Measurements from ENCODE around the gene KRTAP10-2. TPM values are rescaled to one million over a fixed set of nuclear protein-coding genes. Genes with fewer than 3 reads are reported as not detected.

Gene KRTAP10-2
- total RNA-seq, 1 donor from 2014 or later: not detected

DNA sequence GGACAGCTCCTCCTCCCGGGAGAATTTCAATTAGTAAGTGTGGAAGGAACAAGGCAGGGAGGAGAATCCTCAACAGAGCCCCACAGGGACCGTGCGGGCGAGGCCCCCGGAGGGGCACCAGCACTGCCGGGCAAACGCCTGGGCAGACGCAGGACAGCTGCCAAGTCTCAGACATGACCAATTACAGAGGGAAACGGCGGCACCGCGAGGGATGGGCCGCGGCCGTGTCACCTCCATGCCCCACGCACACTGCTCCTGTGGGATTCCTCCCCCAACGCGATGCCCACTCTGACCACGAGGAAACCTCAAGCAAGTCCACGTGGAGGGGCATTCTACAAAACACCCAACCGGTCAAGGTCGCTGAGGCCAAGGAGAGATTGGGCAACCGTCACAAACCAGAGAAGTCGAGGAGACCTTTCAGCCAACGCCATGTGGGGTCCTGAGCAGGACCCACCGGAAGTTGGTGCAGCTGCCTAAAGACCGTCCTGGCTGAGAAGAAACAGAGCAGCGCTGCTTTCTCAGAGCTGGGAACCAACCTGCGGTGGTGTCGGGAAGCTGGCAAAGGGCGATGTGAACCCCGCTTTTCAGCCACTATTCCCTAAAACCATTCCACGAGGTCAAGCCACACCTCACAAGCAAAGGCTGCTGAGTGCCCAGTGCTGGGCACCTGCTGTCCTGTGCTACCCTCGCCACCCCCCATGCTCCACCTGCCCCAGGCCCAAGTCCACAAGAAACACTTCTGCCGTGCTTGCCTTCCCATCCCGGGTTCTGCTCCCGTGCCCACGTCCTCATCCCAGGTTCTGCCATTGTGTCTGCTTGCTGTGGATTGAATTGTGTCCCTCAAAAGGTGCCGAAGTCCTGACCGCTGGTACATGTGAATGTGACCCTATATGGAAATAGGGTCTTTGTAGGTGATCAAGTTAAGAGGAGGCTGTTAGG, 20.8 kb upstream of the KRTAP10-2 start:
- H3K4me1 Mint-ChIP-seq (ENCODE audit: unreplicated experiment): peaks cover 4% of the 10 kb centered on the region
- no peak overlapping the region for H3K27ac Mint-ChIP-seq (ENCODE audit: unreplicated experiment)
- no peak for DNase-seq (ENCODE audit: low spot score)
- peaks cover 12% of the 10 kb centered on the region for H3K27me3 Mint-ChIP-seq (ENCODE audit: unreplicated experiment)
- TF ChIP-seq, protein P1, sequence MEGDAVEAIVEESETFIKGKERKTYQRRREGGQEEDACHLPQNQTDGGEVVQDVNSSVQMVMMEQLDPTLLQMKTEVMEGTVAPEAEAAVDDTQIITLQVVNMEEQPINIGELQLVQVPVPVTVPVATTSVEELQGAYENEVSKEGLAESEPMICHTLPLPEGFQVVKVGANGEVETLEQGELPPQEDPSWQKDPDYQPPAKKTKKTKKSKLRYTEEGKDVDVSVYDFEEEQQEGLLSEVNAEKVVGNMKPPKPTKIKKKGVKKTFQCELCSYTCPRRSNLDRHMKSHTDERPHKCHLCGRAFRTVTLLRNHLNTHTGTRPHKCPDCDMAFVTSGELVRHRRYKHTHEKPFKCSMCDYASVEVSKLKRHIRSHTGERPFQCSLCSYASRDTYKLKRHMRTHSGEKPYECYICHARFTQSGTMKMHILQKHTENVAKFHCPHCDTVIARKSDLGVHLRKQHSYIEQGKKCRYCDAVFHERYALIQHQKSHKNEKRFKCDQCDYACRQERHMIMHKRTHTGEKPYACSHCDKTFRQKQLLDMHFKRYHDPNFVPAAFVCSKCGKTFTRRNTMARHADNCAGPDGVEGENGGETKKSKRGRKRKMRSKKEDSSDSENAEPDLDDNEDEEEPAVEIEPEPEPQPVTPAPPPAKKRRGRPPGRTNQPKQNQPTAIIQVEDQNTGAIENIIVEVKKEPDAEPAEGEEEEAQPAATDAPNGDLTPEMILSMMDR (IDR thresholded peaks at IDR 0.05; ENCODE audit: unreplicated experiment): no peak
- H3K36me3 Mint-ChIP-seq (ENCODE audit: low read depth, unreplicated experiment): peaks cover 10% of the 10 kb centered on the region
- H3K4me3 Mint-ChIP-seq (ENCODE audit: unreplicated experiment): no peak overlapping the region
- H3K9me3 Mint-ChIP-seq (ENCODE audit: unreplicated experiment): no peaks in the 10 kb centered on the region

DNA sequence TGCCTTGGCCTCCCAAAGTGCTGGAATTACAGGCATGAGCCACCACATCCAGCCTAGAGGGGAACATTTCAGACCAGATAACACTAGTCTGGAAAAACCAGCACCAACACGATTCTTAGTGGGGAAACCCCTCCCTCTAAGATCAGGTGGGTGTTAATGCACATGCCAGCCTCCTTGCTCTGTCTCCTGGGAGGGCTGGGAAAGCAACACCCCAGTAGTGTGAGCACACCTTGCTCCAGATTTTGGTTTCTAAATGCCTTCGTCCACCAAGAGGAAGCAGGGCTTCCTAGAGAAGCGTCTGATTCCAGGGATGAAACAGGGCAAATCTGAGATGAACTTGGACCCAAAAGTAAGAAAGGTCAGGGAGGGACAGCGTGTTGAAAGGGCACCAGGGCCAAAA, 20.0 kb upstream of the KRTAP10-2 start:
- H3K4me1 Mint-ChIP-seq (ENCODE audit: unreplicated experiment): peaks cover 4% of the 10 kb centered on the region
- H3K27ac Mint-ChIP-seq (ENCODE audit: unreplicated experiment): no peak overlapping the region
- DNase-seq (ENCODE audit: low spot score): no peak
- H3K4me3 Mint-ChIP-seq (ENCODE audit: unreplicated experiment): no peak overlapping the region
- H3K9me3 Mint-ChIP-seq (ENCODE audit: unreplicated experiment): no peaks in the 10 kb centered on the region
- peaks cover 12% of the 10 kb centered on the region for H3K27me3 Mint-ChIP-seq (ENCODE audit: unreplicated experiment)
- H3K36me3 Mint-ChIP-seq (ENCODE audit: low read depth, unreplicated experiment): peaks cover 10% of the 10 kb centered on the region
- TF ChIP-seq, protein P1 (IDR thresholded peaks at IDR 0.05; ENCODE audit: unreplicated experiment): no peak

DNA sequence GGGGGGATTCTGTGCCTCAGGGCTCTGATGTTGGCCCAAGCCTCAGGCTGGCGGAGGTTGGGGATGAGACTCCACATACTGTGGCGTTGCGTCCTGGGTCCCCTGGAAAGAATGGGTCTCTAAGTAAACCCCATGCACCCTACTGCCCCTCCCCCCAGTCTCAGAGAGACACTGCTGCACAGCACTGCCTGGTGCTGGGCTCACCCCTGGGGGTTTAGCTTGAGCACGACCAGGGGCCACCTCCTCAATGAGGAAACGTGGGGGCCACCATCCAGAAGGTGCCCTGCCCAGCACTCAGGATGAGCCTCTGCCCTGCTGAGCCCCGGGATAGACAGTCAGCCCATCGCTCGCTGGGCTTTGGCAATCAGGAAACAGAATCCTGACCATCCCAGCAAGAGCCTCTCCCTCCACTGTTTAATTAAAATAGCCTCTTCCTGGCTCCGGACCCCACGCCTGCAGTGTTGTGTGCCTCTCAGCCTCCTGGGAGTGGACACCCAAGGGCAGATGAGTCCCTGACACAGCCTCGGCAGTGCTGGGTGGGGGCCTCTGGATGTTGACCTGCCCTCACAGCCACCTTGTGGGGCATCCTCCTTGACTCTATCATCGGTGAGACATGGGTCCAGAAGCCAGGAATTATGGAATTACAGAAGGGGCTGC, 18.7 kb upstream of the KRTAP10-2 start:
- DNase-seq (ENCODE audit: low spot score): no peak
- TF ChIP-seq, protein P1 (IDR thresholded peaks at IDR 0.05; ENCODE audit: unreplicated experiment): no peak
- Mint-ChIP-seq H3K27ac (ENCODE audit: unreplicated experiment) (no peak overlapping the region), H3K27me3 (ENCODE audit: unreplicated experiment) (peaks cover 8% of the 10 kb centered on the region), H3K4me3 (ENCODE audit: unreplicated experiment) (no peak overlapping the region), H3K4me1 (ENCODE audit: unreplicated experiment) (peaks cover 2% of the 10 kb centered on the region), H3K9me3 (ENCODE audit: unreplicated experiment) (no peaks in the 10 kb centered on the region), H3K36me3 (ENCODE audit: low read depth, unreplicated experiment) (peaks cover 7% of the 10 kb centered on the region)

DNA sequence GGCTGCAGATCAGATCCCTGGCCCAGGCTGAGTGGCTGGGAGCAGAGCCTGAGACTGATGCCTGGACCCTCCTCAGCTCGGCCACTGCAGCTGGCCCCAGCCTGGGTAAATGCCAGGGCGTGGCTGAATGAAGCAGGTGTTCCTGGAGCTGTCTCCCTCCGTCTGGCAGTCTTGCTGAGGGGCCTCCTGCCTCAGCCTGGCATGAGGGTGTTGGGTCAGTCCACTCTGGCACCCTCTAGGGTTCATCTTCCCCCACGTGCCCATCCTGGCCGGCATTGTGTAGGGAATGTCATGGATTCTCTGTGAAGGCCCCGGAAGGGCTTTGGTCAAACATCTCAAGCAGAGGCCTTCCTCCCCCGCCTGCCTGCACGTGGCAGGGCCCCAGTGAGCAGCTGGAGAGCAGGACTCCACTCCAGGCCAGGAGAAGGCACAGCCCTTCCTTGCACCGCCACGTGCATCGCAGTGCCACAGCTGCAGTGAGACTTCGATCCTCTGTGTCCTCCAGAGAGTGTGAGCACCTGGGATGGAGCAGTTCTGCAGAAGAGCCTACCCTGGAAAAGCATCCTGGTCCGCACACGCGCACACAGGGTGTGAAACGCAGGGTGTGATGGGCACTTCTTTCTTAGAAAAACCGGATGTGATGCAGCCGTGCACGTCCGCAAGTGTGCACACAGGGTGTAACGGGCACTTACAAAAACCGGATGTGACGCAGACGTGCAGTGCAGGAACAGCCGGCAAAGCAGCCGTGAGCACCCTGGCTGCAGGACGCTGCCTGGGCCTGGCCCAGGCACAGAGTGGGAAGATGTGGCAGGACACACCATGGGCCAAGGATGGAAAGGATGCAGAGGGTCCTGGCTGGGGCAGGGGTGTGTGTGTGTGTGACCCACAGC, 17.6 kb upstream of the KRTAP10-2 start:
- TF ChIP-seq, protein P1 (IDR thresholded peaks at IDR 0.05; ENCODE audit: unreplicated experiment): no peak
- H3K4me1 Mint-ChIP-seq (ENCODE audit: unreplicated experiment): no peaks in the 10 kb centered on the region
- DNase-seq (ENCODE audit: low spot score): no peak
- H3K36me3 Mint-ChIP-seq (ENCODE audit: low read depth, unreplicated experiment): peaks cover 7% of the 10 kb centered on the region
- no peaks in the 10 kb centered on the region for H3K9me3 Mint-ChIP-seq (ENCODE audit: unreplicated experiment)
- H3K27me3 Mint-ChIP-seq (ENCODE audit: unreplicated experiment): peaks cover 5% of the 10 kb centered on the region
- no peak overlapping the region for H3K4me3 Mint-ChIP-seq (ENCODE audit: unreplicated experiment)
- no peak overlapping the region for H3K27ac Mint-ChIP-seq (ENCODE audit: unreplicated experiment)

All from endothelial cell (in vitro differentiated cells).